Endothelial cell of umbilical vein (primary cell): Measurements from ENCODE around the gene HIVEP1. TPM values are rescaled to one million over a fixed set of nuclear protein-coding genes. Genes with fewer than 3 reads are reported as not detected.

Source experiments
- BruUV-seq: library from RNA; stranded (reverse); fragments of 400-500 nt; replicated peaks from 2 replicates; lab custom pipeline; 2021; lab: Mats Ljungman, UMichigan
- CTCF ChIA-PET: fragments of 300-600, 350-600 bp; sonication (Branson Sonifier 250); formaldehyde crosslinking; loops from one replicate; lab custom pipeline; 2021; ENCODE audit warnings: antibody characterized with exemption, inconsistent platforms; lab: Charles Lee
- POLR2A ChIA-PET: fragments of 300-600, 350-600 bp; sonication (Branson Sonifier 250); formaldehyde crosslinking; loops from one replicate; lab custom pipeline; 2021; ENCODE audit warnings: antibody characterized with exemption, inconsistent platforms; lab: Charles Lee
- DNase-seq: peaks from one replicate; pipeline ENCODE4 v3.0.0-alpha.2; 2011; ENCODE audit warnings: low read depth, low spot score
- FAIRE-seq: peaks from 2 replicates; lab custom pipeline; 2011; peaks lifted over from hg19 to GRCh38; lab: Jason Lieb, UNC
- H2AFZ ChIP-seq: 2 replicates; pipeline ENCODE4 v1.6.0; 2012; ENCODE audit warnings: low read depth, low read length, control low read depth, inconsistent platforms
- H3K27ac ChIP-seq: 2 replicates; pipeline ENCODE4 v1.5.1; 2011; ENCODE audit warnings: low read depth, mild to moderate bottlenecking, control low read depth, low read length, moderate library complexity; ENCODE audit not compliant: insufficient read depth
- H3K27me3 ChIP-seq, 2 experiments: 2 replicates each; pipeline versions ENCODE4 v1.6.0 to v1.6.1; 2011; ENCODE audit warnings: low read length in 2 of 2, mixed read lengths in 1 of 2; ENCODE audit not compliant: control insufficient read depth in 2 of 2, insufficient read depth in 2 of 2
- H3K36me3 ChIP-seq, 2 experiments: 2 replicates in 1 of 2; 3 replicates in 1 of 2; pipeline ENCODE4 v1.5.1; 2011; ENCODE audit warnings: low read length in 2 of 2, mild to moderate bottlenecking in 1 of 2, moderate library complexity in 1 of 2; ENCODE audit not compliant: control insufficient read depth in 2 of 2, insufficient read depth in 2 of 2; ENCODE audit errors: extremely low read depth in 1 of 2
- H3K4me1 ChIP-seq: 3 replicates; pipeline ENCODE4 v1.5.1; 2011; ENCODE audit warnings: mild to moderate bottlenecking, low read length; ENCODE audit not compliant: control insufficient read depth, insufficient read depth; ENCODE audit errors: extremely low read depth
- H3K4me2 ChIP-seq: 2 replicates; pipeline ENCODE4 v1.6.1; 2011; ENCODE audit warnings: low read length, control low read depth, mixed read lengths; ENCODE audit not compliant: insufficient read depth
- H3K4me3 ChIP-seq, 3 experiments: fragments of 200-600 bp in 1 of 3; sonication (generic), shearing (Covaris generic) in 1 of 3; replicated peaks in 1 of 3; 2 replicates each; pipeline ENCODE4 v1.5.1; 2011 to 2016; ENCODE audit warnings: control low read depth in 3 of 3, low read length in 3 of 3, mild to moderate bottlenecking in 2 of 3, inconsistent platforms in 1 of 3, low read depth in 1 of 3, moderate library complexity in 1 of 3; ENCODE audit not compliant: insufficient read depth in 1 of 3
- H3K79me2 ChIP-seq: 2 replicates; pipeline ENCODE4 v1.6.0; 2012; ENCODE audit warnings: low read length, inconsistent platforms; ENCODE audit not compliant: control insufficient read depth, insufficient read depth
- H3K9ac ChIP-seq: replicated peaks from 2 replicates; pipeline ENCODE3; 2011; ENCODE audit warnings: low read length, control low read depth; ENCODE audit not compliant: insufficient read depth; ENCODE audit errors: extremely low read depth
- H3K9me1 ChIP-seq: replicated peaks from 3 replicates; pipeline ENCODE4 v1.6.0; 2011; ENCODE audit warnings: mild to moderate bottlenecking, low read length; ENCODE audit not compliant: control insufficient read depth, insufficient read depth; ENCODE audit errors: extremely low read depth
- H3K9me3 ChIP-seq: replicated peaks from 2 replicates; pipeline ENCODE4 v1.5.1; 2012; ENCODE audit warnings: low read length, inconsistent platforms; ENCODE audit not compliant: control insufficient read depth, insufficient read depth
- H4K20me1 ChIP-seq: replicated peaks from 2 replicates; pipeline ENCODE3; 2011; ENCODE audit warnings: mild to moderate bottlenecking, low read length; ENCODE audit not compliant: control insufficient read depth, insufficient read depth; ENCODE audit errors: extremely low read depth
- EZH2 ChIP-seq: IDR thresholded peaks from 2 replicates; pipeline ENCODE4 v1.6.1; 2012; ENCODE audit warnings: borderline replicate concordance, low read depth, mild to moderate bottlenecking, moderate library complexity, low read length, inconsistent platforms; ENCODE audit not compliant: severe bottlenecking
- FOS ChIP-seq: IDR thresholded peaks from 2 replicates; pipeline ENCODE4 v1.6.1; 2011; ENCODE audit warnings: mild to moderate bottlenecking, low read length, moderate library complexity, borderline replicate concordance; ENCODE audit not compliant: insufficient read depth
- GATA2 ChIP-seq: IDR thresholded peaks from 2 replicates; pipeline ENCODE4 v1.7.0; 2011; ENCODE audit warnings: low read depth, mild to moderate bottlenecking, moderate library complexity, mixed read lengths, low read length; ENCODE audit not compliant: insufficient read length, insufficient read depth
- JUN ChIP-seq: IDR thresholded peaks from 2 replicates; pipeline ENCODE4 v1.6.1; 2011; ENCODE audit warnings: borderline replicate concordance, low read depth; ENCODE audit not compliant: insufficient read length, insufficient read depth
- MYC ChIP-seq: IDR thresholded peaks from one replicate; pipeline ENCODE4 v1.6.1; 2011; ENCODE audit warnings: mild to moderate bottlenecking, low read depth, low read length
- POLR2A ChIP-seq: IDR thresholded peaks from 2 replicates; pipeline ENCODE4 v1.6.1; 2012; ENCODE audit warnings: low read depth, mild to moderate bottlenecking, control low read depth, low read length
- POLR2AphosphoS5 ChIP-seq: IDR thresholded peaks from 2 replicates; pipeline ENCODE4 v1.6.1; 2012; ENCODE audit warnings: low read depth, mild to moderate bottlenecking, control low read depth, low read length, moderate library complexity; ENCODE audit not compliant: insufficient read depth
- dilution Hi-C: fragments of 300-500 bp; cut with MboI; formaldehyde crosslinking; loops from one replicate; pipeline ENCODE4 v1.15.0; 2019; ENCODE audit warnings: low sequenced_read_pairs; ENCODE audit not compliant: extremely low pct_ligation_motif_present
- intact Hi-C: fragments of 100-400 bp; cut with micrococcal nuclease; formaldehyde crosslinking; loops from one replicate; pipeline ENCODE4 v1.10.0; 2022
- polyA plus RNA-seq, 4 experiments: library from polyadenylated mRNA; depleted of rRNA in 3 of 4; stranded (reverse) in 3 of 4; unstranded in 1 of 4; fragments of >200 nt; gene quantifications; 2 replicates each; pipeline versions ENCODE4 v1.2.1 to v1.2.3, GENCODE V29; 2011 to 2012; ENCODE audit warnings: missing spikeins in 1 of 4
- total RNA-seq: library from RNA; stranded (reverse); gene quantifications from 2 replicates; pipeline ENCODE4 v1.2.3, GENCODE V29; 2021
- TF ChIP-seq, protein P1 (sequence below): IDR thresholded peaks from 2 replicates; pipeline ENCODE4 v1.6.1; 2011; ENCODE audit not compliant: insufficient read depth, insufficient read length
- TF ChIP-seq, protein P2 (sequence below), 2 donors: IDR thresholded peaks; 1 replicate in 1 of 2; 2 replicates in 1 of 2; pipeline ENCODE4 v1.5.1; 2011; ENCODE audit warnings: low read length in 2 of 2, mild to moderate bottlenecking in 2 of 2, moderate library complexity in 2 of 2, control low read depth in 1 of 2, inconsistent platforms in 1 of 2, low read depth in 1 of 2; ENCODE audit not compliant: insufficient read depth in 1 of 2; ENCODE audit errors: extremely low read depth in 1 of 2

HIVEP1 gene
- total and polyA plus RNA-seq, 2 donors (not counting 3 experiments of a cell fraction or from before 2014, with no cell fraction given): 33.5 to 49.2 TPM

DNA sequence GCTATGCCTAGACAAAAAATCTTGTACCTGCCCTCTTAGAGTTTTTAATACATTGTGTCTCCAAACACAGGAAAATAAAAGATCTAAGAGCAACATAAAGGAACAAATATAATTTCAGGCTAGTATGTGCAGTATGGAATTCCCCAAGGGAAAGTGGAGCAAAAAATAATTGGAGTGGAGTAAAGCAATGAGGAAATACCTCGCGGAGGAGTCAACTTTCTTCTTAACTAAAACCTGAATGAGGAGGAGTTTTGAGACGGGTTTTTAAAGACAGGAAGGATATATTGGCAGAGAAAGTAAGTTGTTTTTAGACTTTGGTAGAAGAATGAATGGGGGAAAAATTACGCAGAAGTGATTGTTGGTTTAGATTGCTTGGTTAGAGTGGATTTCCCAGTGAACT, 14.0 kb downstream of the HIVEP1 start:
- no TSS peak for BruUV-seq
- H3K27me3 ChIP-seq: no peaks in the 10 kb centered on the region
- no peak overlapping the region for H3K4me3 ChIP-seq
- intact Hi-C loops (no loop called here), dilution Hi-C loops (no loop called here)
- DNase-seq (peak; percentile 57), FAIRE-seq (peak; percentile 4)
- no peak overlapping the region for H2AFZ ChIP-seq
- no peaks in the 10 kb centered on the region for H3K9me1 ChIP-seq
- no peaks in the 10 kb centered on the region for H3K9me3 ChIP-seq
- no peak overlapping the region for H3K9ac ChIP-seq
- peaks cover 20% of the 10 kb centered on the region for H3K4me1 ChIP-seq
- POLR2A ChIA-PET: no interaction called here
- peak overlapping the region; percentile 18 for H3K27ac ChIP-seq
- peaks cover 4 to 9% of the 10 kb centered on the region in 2 experiments for H3K36me3 ChIP-seq
- peaks cover 84% of the 10 kb centered on the region for H3K79me2 ChIP-seq
- CTCF ChIA-PET: interaction anchor here (1.5 kb wide), 1 partner anchor 8 kb away, joined by 4 read pairs; no protein-coding TSS in a partner anchor
- peak overlapping the region; percentile 49 for H3K4me2 ChIP-seq
- no peak for TF ChIP-seq POLR2AphosphoS5
- no peak for TF ChIP-seq EZH2
- no peak for TF ChIP-seq POLR2A
- H4K20me1 ChIP-seq: no peaks in the 10 kb centered on the region

DNA sequence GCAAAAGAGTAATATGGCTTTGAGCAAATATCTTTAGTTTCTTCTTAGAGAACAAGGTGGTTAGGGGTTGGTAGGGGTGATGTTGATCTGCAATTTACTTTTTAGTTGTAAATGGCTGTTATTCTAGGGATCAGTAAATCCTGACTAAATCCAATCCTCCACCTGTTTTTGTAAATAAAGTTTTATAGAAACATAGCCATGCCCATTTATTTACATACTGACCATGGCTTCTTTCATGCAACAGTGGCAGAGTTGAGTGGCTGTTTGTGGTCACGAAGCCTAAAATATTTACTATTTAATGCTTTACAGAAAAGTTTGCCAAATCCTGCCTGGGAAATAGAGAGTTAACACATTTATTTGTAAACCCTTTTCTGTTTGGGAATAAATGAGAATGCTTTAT, 14.7 kb downstream of the HIVEP1 start:
- FAIRE-seq (no peak), DNase-seq (no peak)
- Histone ChIP-seq H3K36me3 (peaks cover 5 to 7% of the 10 kb centered on the region in 2 experiments), H3K4me2 (no peak overlapping the region), H2AFZ (no peak overlapping the region), H3K27me3 (no peaks in the 10 kb centered on the region), H3K9ac (no peak overlapping the region), H3K4me3 (no peak overlapping the region), H3K4me1 (peaks cover 20% of the 10 kb centered on the region), H3K79me2 (peaks cover 86% of the 10 kb centered on the region), H4K20me1 (no peaks in the 10 kb centered on the region), H3K9me1 (no peaks in the 10 kb centered on the region), H3K27ac (no peak overlapping the region), H3K9me3 (no peaks in the 10 kb centered on the region)
- ChIA-PET POLR2A (no interaction called here), CTCF (no interaction called here)
- dilution Hi-C loops: no loop called here
- no peak for TF ChIP-seq JUN
- TF ChIP-seq, protein P1, sequence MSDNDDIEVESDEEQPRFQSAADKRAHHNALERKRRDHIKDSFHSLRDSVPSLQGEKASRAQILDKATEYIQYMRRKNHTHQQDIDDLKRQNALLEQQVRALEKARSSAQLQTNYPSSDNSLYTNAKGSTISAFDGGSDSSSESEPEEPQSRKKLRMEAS: no peak
- TF ChIP-seq EZH2: no peak
- TF ChIP-seq, protein P2, sequence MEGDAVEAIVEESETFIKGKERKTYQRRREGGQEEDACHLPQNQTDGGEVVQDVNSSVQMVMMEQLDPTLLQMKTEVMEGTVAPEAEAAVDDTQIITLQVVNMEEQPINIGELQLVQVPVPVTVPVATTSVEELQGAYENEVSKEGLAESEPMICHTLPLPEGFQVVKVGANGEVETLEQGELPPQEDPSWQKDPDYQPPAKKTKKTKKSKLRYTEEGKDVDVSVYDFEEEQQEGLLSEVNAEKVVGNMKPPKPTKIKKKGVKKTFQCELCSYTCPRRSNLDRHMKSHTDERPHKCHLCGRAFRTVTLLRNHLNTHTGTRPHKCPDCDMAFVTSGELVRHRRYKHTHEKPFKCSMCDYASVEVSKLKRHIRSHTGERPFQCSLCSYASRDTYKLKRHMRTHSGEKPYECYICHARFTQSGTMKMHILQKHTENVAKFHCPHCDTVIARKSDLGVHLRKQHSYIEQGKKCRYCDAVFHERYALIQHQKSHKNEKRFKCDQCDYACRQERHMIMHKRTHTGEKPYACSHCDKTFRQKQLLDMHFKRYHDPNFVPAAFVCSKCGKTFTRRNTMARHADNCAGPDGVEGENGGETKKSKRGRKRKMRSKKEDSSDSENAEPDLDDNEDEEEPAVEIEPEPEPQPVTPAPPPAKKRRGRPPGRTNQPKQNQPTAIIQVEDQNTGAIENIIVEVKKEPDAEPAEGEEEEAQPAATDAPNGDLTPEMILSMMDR (IDR thresholded peaks at IDR 0.05; ENCODE audit: extremely low read depth in 1 of 2, insufficient read depth in 1 of 2, low read depth in 1 of 2, low read length in 2 of 2): no peak
- TF ChIP-seq POLR2A: no peak
- TF ChIP-seq MYC: no peak
- no peak for TF ChIP-seq GATA2
- TF ChIP-seq FOS: no peak
- no peak for TF ChIP-seq POLR2AphosphoS5
- intact Hi-C loops: no loop called here
- no TSS peak for BruUV-seq
